Mesenchymal stem cell (in vitro differentiated cells and primary cell): ENCODE measurements around the gene CLMN.

Experiments used
- DNase-seq: peaks from one replicate; pipeline ENCODE4 v3.0.0-alpha.2; 2013
- H2AFZ ChIP-seq: one replicate; pipeline ENCODE4 v1.6.1; 2013; ENCODE audit warnings: low read depth, mild to moderate bottlenecking, control low read depth, inconsistent platforms, low read length, moderate library complexity
- H2AK5ac ChIP-seq: 2 replicates; pipeline ENCODE4 v1.6.1; 2013; ENCODE audit warnings: low read length, moderate library complexity, mild to moderate bottlenecking, inconsistent platforms; ENCODE audit not compliant: severe bottlenecking
- H2BK120ac ChIP-seq: one replicate; pipeline ENCODE4 v1.6.1; 2013; ENCODE audit warnings: low read depth, mild to moderate bottlenecking, inconsistent platforms, low read length, moderate library complexity
- H2BK12ac ChIP-seq, 2 experiments: one replicate each; pipeline ENCODE4 v1.6.1; 2013; ENCODE audit warnings: inconsistent platforms in 2 of 2, low read length in 2 of 2, mild to moderate bottlenecking in 2 of 2, moderate library complexity in 2 of 2, control low read depth in 1 of 2
- H2BK15ac ChIP-seq: one replicate; pipeline ENCODE4 v1.6.1; 2013; ENCODE audit warnings: mild to moderate bottlenecking, low read depth, inconsistent platforms; ENCODE audit not compliant: poor library complexity, severe bottlenecking
- H2BK5ac ChIP-seq: 2 replicates; pipeline ENCODE4 v1.6.1; 2013; ENCODE audit warnings: low read depth, mild to moderate bottlenecking, low read length, control low read depth, inconsistent platforms; ENCODE audit not compliant: poor library complexity, severe bottlenecking
- H3K14ac ChIP-seq, 2 experiments: one replicate each; pipeline ENCODE4 v1.6.1; 2013; ENCODE audit warnings: inconsistent platforms in 2 of 2, low read length in 2 of 2, control low read depth in 1 of 2, mild to moderate bottlenecking in 1 of 2, moderate library complexity in 1 of 2
- H3K18ac ChIP-seq, 2 experiments: one replicate each; pipeline ENCODE4 v1.6.1; 2013; ENCODE audit warnings: inconsistent platforms in 2 of 2, low read length in 2 of 2, control low read depth in 1 of 2, low read depth in 1 of 2, mild to moderate bottlenecking in 1 of 2
- H3K23ac ChIP-seq, 2 experiments: one replicate each; pipeline ENCODE4 v1.6.1; 2013; ENCODE audit warnings: inconsistent platforms in 2 of 2, low read length in 2 of 2, mild to moderate bottlenecking in 2 of 2, moderate library complexity in 2 of 2, control low read depth in 1 of 2
- H3K27ac ChIP-seq: 2 replicates; pipeline ENCODE4 v1.5.1; 2013; ENCODE audit warnings: mild to moderate bottlenecking, moderate library complexity, low read length, control low read depth, inconsistent platforms; ENCODE audit not compliant: poor library complexity, severe bottlenecking
- H3K27me3 ChIP-seq, 2 experiments: 2 replicates each; pipeline versions ENCODE4 v1.6.1 to v1.7.0; 2013; ENCODE audit warnings: low read length in 2 of 2, mild to moderate bottlenecking in 2 of 2, moderate library complexity in 2 of 2, control low read depth in 1 of 2, inconsistent platforms in 1 of 2; ENCODE audit not compliant: control insufficient read depth in 1 of 2, insufficient read depth in 1 of 2
- H3K36me3 ChIP-seq, 2 experiments: 2 replicates each; pipeline versions ENCODE4 v1.6.1 to v1.7.0; 2013; ENCODE audit warnings: low read length in 2 of 2, control low read depth in 1 of 2, inconsistent platforms in 1 of 2, low read depth in 1 of 2, mild to moderate bottlenecking in 1 of 2; ENCODE audit not compliant: insufficient read depth in 2 of 2, control insufficient read depth in 1 of 2
- H3K4ac ChIP-seq, 2 experiments: one replicate each; pipeline ENCODE4 v1.6.1; 2013; ENCODE audit warnings: inconsistent platforms in 2 of 2, low read length in 2 of 2, mild to moderate bottlenecking in 2 of 2, moderate library complexity in 2 of 2, control low read depth in 1 of 2, low read depth in 1 of 2
- H3K4me1 ChIP-seq: 2 replicates; pipeline ENCODE4 v1.6.1; 2013; ENCODE audit warnings: low read depth, low read length, control low read depth; ENCODE audit not compliant: control insufficient read depth, insufficient read depth
- H3K4me2 ChIP-seq: 2 replicates; pipeline ENCODE4 v1.6.1; 2013; ENCODE audit warnings: low read length, mild to moderate bottlenecking, inconsistent platforms; ENCODE audit not compliant: poor library complexity, severe bottlenecking
- H3K4me3 ChIP-seq, 2 experiments: 2 replicates each; pipeline versions ENCODE4 v1.5.1 to v1.7.0; 2013; ENCODE audit warnings: low read length in 2 of 2, mild to moderate bottlenecking in 2 of 2, control low read depth in 1 of 2, low read depth in 1 of 2; ENCODE audit not compliant: insufficient read depth in 1 of 2
- H3K79me1 ChIP-seq: replicated peaks from 2 replicates; pipeline ENCODE4 v1.6.1; 2013; ENCODE audit warnings: mild to moderate bottlenecking, control low read depth, low read length, inconsistent platforms; ENCODE audit not compliant: poor library complexity, severe bottlenecking
- H3K9ac ChIP-seq: 2 replicates; pipeline ENCODE4 v1.7.0; 2013; ENCODE audit warnings: mild to moderate bottlenecking, low read length, moderate library complexity
- H3K9me3 ChIP-seq: 2 replicates; pipeline ENCODE4 v1.7.0; 2013; ENCODE audit warnings: mild to moderate bottlenecking, low read length; ENCODE audit not compliant: control insufficient read depth
- H4K8ac ChIP-seq: one replicate; pipeline ENCODE4 v1.6.1; 2013; ENCODE audit warnings: inconsistent platforms, mild to moderate bottlenecking, low read length, moderate library complexity
- H4K91ac ChIP-seq: one replicate; pipeline ENCODE4 v1.6.1; 2013; ENCODE audit warnings: mild to moderate bottlenecking, low read length, inconsistent platforms
- WGBS: methylation state at CpG from one replicate; pipeline ENCODE4 v1.1.7; 2013; ENCODE audit warnings: mixed read lengths; 5-methylcytosine and 5-hydroxymethylcytosine counted together

The CLMN gene

DNA sequence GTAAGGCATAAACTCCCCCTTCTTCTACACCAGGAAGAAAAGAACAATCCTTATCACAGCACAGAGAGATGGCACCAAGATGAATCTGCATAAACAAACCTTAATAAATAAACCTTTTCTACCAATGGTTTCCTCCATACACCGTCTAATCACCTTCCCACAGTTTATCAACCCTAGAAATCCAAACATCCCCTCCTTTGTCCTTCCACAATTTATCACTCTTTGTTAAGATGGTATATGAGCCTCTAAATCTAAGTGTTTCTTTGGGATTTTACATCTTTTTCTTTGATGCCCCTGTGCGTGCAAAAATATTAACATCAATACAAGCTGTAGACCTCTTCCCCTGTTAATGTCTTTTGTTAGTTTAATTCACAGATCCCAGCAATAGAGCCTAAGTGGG, 174.9 kb downstream of the CLMN start:
- Histone ChIP-seq H3K27me3 (no peaks in the 10 kb centered on the region), H2BK120ac (no peak overlapping the region), H4K8ac (no peak overlapping the region), H3K36me3 (peaks cover 0 to 4% of the 10 kb centered on the region in 2 experiments), H2AK5ac (no peak overlapping the region), H3K18ac (no peak overlapping the region), H3K4me3 (no peak overlapping the region), H3K14ac (no peak overlapping the region), H3K4me2 (no peak overlapping the region), H3K4ac (no peak overlapping the region), H3K4me1 (peaks cover 3% of the 10 kb centered on the region), H2BK12ac (no peak overlapping the region), H3K23ac (no peak overlapping the region), H2BK15ac (no peak overlapping the region), H4K91ac (no peak overlapping the region), H3K79me1 (peaks cover 8% of the 10 kb centered on the region), H3K27ac (no peak overlapping the region), H3K9ac (no peak overlapping the region), H3K9me3 (no peaks in the 10 kb centered on the region), H2BK5ac (no peak overlapping the region), H2AFZ (no peak overlapping the region)
- DNase-seq = no peak
- WGBS = 86% methylated on average over 1 of the region's 2 CpGs

DNA sequence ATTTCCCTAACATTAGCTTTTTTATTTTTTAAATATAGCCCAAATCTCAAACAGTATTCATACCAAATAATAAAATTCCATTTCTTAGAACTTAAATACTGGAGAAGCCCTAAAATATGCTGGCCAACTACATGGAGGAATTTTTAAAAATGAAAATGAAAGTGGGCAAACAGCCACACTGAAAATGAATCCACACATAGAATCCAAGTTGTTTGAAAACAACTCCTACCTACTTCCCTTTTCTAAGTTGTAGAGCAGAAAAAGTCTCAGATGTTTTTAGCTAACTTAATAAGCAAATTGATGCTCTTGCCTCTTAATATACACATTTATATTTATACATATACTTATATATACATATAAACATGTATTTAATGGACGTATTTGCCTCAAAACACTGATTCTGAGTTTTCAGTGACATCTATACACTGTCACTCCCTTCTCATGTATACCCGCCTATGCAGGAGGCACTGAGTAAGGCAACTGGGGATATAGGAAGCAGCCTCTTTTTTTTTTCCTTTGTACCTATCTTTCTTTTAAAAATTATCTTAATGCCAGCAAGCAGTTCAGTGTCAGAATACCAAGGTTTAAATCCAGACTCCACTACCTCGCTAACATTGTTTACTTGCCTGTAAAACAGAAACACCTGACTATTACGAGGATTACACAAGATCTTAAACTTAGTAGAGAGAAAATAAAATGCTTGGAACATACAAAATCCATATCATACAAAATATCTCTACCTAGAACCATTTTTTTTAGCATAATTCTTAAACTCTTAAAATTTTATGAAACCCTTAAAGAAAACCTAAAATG, 175.7 kb downstream of the CLMN start:
- WGBS = 100% methylated on average over 4 of the region's 4 CpGs
- peak overlapping the region; percentile 77 for H3K9ac ChIP-seq
- H2AFZ ChIP-seq = no peak overlapping the region

DNA sequence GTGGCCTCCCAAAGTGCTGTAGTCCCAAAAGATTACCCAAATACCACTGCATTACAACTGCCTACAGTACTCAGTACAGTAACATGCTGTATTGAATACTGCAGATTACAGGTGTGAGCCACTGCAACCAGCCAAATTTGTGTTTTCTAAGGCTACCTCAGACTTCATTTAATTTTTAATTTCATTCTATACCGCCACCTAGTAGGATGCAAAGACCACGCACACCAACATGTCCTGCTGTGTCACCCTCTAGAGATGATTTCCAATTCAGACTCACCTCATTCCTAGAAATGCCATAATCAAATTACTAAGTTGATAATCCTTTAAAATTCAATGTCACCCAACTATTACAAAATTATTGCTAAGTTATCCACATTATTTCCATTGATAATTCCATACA, 177.5 kb downstream of the CLMN start:
- Histone ChIP-seq H4K91ac (no peak overlapping the region), H3K79me1 (peaks cover 6% of the 10 kb centered on the region), H3K36me3 (peaks cover 0 to 4% of the 10 kb centered on the region in 2 experiments), H2AK5ac (no peak overlapping the region), H3K9ac (no peak overlapping the region), H3K27ac (no peak overlapping the region), H2AFZ (no peak overlapping the region), H4K8ac (no peak overlapping the region), H3K27me3 (no peaks in the 10 kb centered on the region), H3K4me3 (no peak overlapping the region), H2BK15ac (no peak overlapping the region), H3K9me3 (no peaks in the 10 kb centered on the region), H3K23ac (no peak overlapping the region), H3K18ac (no peak overlapping the region), H3K14ac (no peak overlapping the region), H2BK5ac (no peak overlapping the region), H3K4me1 (peaks cover 2% of the 10 kb centered on the region), H3K4me2 (no peak overlapping the region), H2BK12ac (no peak overlapping the region), H3K4ac (no peak overlapping the region), H2BK120ac (no peak overlapping the region)
- no peak for DNase-seq
- 98% methylated on average over 2 of the region's 2 CpGs for WGBS

More for the DNA sequence above, 175.7 kb downstream of the CLMN start:
- peaks cover 8% of the 10 kb centered on the region for H3K79me1 ChIP-seq
- H2AK5ac ChIP-seq = no peak overlapping the region
- H3K27me3 ChIP-seq = no peaks in the 10 kb centered on the region
- no peak overlapping the region for H3K14ac ChIP-seq
- H3K4me2 ChIP-seq = no peak overlapping the region
- no peak overlapping the region for H2BK5ac ChIP-seq
- H3K23ac ChIP-seq = no peak overlapping the region
- no peak overlapping the region for H2BK15ac ChIP-seq
- peaks cover 0 to 4% of the 10 kb centered on the region in 2 experiments for H3K36me3 ChIP-seq
- peaks cover 3% of the 10 kb centered on the region for H3K4me1 ChIP-seq
- H3K4ac ChIP-seq = no peak overlapping the region
- no peak overlapping the region for H4K8ac ChIP-seq
- DNase-seq = no peak
- H4K91ac ChIP-seq = no peak overlapping the region
- no peak overlapping the region for H2BK12ac ChIP-seq
- no peak overlapping the region for H2BK120ac ChIP-seq
- no peaks in the 10 kb centered on the region for H3K9me3 ChIP-seq
- H3K18ac ChIP-seq = no peak overlapping the region
- peak overlapping the region in 1 of 2 experiments; percentile 60 for H3K4me3 ChIP-seq
- H3K27ac ChIP-seq = no peak overlapping the region

DNA sequence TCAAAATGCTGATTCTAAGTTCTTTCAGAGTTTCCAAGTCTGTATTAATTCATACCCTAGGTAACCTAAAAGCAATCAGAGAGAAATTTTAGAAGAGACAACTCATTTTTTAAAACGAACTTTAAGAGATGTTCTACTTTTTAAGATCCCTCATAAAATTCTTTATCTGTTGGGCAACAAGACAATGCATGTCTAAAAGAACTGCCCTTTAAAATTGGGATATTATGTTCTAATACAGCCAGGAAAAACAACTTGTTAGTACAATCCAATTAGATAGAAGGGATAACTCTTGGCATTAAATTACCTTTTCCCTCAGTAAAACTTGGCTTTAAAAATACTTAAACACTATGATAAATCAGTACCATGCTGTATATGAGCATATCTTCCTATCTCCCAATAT, 178.0 kb downstream of the CLMN start:
- Histone ChIP-seq H2AFZ (no peak overlapping the region), H3K18ac (no peak overlapping the region), H3K9me3 (no peaks in the 10 kb centered on the region), H3K36me3 (peaks cover 0 to 4% of the 10 kb centered on the region in 2 experiments), H2BK12ac (no peak overlapping the region), H3K4me3 (no peak overlapping the region), H2BK15ac (no peak overlapping the region), H3K4me1 (no peaks in the 10 kb centered on the region), H3K27me3 (no peaks in the 10 kb centered on the region), H2AK5ac (no peak overlapping the region), H3K14ac (no peak overlapping the region), H2BK120ac (no peak overlapping the region), H3K9ac (no peak overlapping the region), H3K79me1 (peaks cover 6% of the 10 kb centered on the region), H2BK5ac (no peak overlapping the region), H3K4me2 (no peak overlapping the region), H3K23ac (no peak overlapping the region), H4K8ac (no peak overlapping the region), H4K91ac (no peak overlapping the region), H3K4ac (no peak overlapping the region), H3K27ac (no peak overlapping the region)
- 60% methylated on average over 1 of the region's 1 CpG for WGBS
- no peak for DNase-seq
